RPMI7951 (cell line): ENCODE results near the gene AGAP1. TPM values are rescaled to one million over a fixed set of nuclear protein-coding genes. Genes with fewer than 3 reads are reported as not detected.

Source experiments
- DNase-seq: peaks from one replicate; pipeline ENCODE4 v3.0.0-alpha.2; 2012; ENCODE audit warnings: low read depth
- total RNA-seq: library from RNA; depleted of rRNA; stranded (reverse); fragments of >200 nt; shearing (Covaris generic); gene quantifications from 2 replicates; pipeline ENCODE4 v1.2.3, GENCODE V29; 2014

Gene AGAP1
- total RNA-seq, 1 experiment from 2014 or later: 5.4 TPM

GRCh38 chr2:235707411-235708096 is 213.7 kb downstream of the AGAP1 start:
- DNase-seq: no peak

DNA sequence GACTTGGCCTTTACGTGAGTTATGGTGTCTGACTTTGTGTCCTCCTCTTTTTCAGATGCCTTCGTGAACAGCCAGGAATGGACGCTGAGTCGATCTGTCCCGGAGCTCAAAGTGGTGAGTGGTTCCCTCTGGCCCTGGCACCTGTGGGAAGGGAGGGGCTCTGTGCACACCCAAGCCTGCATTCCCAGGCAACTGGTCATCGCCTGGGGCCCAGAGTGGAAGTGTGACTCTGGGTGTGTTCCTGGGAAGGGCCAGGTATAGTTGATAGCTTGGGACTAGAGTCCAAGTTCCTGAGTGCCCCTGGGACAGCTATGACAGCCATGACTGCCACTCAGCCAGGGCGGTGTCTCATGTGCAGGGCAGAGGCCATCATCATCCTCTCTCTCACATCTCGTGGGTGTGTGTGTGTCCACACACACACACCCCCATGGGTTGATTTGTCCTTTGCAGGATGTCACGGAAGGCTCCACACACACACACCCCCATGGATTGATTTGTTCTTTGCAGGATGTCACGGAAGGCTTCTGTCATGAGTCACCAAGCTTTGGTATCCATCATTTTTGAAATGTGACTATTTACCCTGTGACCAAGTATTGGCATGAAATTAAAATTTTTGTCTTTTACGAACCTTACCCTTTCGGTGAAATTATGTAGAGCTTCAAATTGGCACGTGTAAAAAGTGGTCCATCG is 215.4 kb downstream of the AGAP1 start:
- peak; percentile 60 for DNase-seq

- no peak for DNase-seq
Observed at GRCh38 chr2:235709969-235710879, 216.4 kb downstream of the AGAP1 start.

DNA sequence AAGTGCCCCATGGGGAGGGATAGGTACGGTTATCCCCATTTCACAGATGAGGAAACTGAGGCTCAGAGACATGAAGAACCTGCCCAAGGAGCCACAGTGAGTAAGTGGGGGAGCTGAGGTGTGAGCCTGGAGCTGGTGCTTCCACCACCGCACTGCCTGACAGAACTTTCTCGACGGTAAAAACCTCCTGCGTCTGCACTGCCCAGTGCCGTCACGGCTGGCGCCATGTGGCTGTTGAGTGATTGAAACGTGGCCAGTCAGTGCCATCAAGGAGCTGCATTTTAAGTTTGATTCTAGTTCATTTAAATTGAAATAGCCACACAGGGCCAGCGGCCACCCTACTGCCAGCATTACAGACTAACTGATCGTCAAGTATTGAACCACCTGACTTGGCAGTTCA is 217.1 kb downstream of the AGAP1 start:
- no peak for DNase-seq

DNA sequence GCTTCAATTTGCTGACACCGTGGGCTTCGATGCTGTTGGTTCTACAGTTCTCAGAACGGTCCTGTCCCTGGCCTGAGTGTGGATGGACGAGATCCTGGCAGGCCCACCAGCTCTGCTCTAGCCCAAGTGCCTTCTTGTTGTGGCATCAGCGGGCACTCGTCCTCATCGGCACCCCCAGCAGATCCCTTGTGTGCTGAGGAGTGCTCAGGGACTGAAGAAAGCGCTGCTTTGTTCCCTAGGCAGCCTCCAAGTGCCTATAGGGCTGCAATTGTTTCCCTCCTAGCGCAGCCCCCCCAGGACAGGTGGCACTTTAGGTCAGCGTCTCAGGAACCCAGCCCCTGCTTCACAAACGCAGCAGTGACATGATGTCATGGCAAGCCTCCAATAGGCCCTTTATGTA is 217.7 kb downstream of the AGAP1 start:
- no peak for DNase-seq

GRCh38 chr2:235712176-235712575 is 218.3 kb downstream of the AGAP1 start:
- no peak for DNase-seq

- DNase-seq: no peak
Observed at GRCh38 chr2:235713189-235713588, 219.3 kb downstream of the AGAP1 start.

DNA sequence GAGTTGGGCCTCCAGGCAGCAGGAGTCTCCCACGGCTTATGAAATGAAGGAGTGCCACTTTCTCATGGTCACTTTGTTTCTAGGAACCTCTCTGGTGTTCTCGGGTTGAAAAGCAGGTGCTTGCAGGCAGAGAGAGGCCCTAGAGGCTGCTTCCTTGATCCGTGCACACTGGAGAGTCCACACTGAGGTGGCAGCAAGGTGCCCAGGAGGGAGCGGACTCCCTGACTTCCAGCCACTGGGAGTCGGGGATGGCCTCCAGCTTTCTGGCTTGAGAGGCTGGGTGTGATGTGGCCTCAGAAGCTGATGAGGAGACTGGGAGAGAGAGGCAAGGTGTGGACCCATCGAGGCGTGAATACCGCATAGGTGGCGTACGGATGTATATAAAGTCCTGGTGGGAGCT is 221.8 kb downstream of the AGAP1 start:
- DNase-seq: no peak

- peak; percentile 8 for DNase-seq
Observed at GRCh38 chr2:235716875-235717496, 223.1 kb downstream of the AGAP1 start.

DNA sequence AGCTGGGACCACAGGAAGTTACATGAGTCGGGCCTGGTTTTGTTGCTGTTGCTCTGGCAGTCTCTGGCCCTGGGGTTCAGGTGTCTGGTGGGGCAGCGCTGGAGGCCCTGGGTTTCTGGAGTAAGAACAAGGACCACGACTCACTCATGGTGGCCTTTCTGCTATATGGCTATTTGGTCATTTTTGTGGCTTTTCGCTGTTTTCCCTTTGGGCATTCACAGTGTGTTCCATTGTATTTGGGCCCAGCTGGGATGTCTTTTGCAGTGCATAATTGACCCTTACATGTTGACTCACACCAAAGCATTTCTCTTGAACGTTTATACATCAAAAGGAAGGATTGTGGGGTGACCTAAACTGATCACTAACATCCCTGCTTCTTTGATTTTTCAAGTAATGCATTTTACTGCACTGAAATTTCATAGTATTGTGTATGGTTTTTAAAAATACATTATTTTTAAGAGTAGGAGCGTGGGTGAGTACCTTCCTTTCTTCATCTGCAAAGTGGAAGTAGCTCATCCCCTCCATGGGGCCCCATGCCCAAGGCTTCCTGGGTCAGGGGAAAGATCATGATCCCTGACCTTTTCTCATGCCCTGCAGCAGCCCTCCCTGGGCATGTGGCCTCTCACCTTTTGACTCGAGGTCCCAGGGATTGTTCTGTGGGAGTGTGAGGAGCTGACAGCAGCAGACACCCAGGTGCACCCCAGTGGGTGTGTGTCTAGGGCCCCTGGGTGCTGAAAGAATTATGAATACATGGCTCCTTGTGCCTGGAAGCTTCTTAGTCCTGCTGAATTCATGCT is 225.5 kb downstream of the AGAP1 start:
- DNase-seq: peak; percentile 63

DNA sequence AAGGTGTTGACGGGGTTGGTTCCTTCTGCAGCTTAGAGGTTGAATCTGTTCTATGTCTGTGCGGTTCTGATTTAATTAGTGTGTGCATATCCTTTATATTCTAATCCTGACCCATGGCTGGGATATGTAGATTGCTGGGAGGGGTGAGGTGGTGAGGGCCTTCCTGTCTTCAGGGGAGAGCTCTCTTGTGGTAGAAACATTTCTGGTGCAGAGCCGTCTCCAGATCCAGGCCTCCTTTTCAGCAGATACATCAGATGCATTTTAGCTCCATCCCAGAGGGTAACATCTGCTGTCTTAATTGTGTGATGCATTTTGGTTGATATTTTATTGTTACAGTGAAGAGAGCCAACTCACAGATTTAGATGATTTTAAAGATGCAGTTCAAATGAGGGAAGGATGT is 227.8 kb downstream of the AGAP1 start:
- DNase-seq: no peak

- no peak for DNase-seq
Observed at GRCh38 chr2:235722869-235723268, 229.0 kb downstream of the AGAP1 start.

DNA sequence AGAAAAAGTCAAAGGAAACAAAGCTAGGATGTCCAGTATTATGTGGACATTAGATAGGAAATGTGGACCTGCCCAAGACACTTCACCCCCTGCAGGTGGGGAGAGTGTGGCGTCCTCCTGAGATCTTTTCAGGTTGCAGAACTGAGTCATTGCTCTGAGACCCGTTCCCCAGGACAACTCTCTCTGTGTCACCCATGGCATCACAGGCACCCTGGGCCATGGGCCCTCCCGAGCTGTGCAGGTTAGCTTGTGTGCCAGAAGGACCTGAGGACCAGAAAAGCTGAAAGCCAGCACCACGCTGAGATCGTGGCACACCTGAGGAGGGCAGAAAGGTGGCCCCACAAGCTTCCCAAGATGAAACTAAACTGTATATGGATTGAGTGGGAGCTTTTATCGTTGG is 229.5 kb downstream of the AGAP1 start:
- no peak for DNase-seq

DNA sequence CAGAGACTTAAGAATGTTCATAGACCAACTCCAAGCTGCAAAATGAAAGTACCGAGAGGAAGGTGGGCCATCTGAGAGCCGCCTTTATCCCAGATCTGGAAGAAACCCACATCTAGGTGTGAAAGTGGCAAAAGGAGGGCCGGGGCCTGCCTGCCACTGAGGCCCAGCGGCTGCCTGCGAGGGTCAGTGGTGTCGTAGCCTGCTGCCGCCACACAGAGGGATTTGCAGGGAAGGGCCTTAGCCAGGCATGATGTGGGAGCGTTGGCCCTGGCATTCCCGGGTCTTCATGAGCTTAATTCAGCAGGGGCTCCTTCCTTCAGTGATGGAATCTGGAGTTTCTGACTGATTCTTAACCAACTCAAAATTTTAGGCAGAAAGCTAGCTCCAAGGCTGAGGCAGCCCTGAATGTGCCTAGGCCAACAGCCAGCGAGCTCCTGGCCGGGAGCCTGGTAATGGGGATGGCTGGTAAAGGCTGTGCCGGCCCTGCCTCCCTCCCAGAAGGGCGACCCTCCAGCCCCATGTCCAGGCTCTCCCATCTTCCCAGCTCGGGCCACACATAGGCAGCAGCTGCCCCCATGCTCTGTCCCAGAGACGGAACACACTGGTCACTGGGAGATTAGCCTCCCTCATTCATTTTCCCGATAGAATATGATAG is 230.1 kb downstream of the AGAP1 start:
- no peak for DNase-seq

GRCh38 chr2:235725016-235725489 is 231.2 kb downstream of the AGAP1 start:
- DNase-seq: no peak

DNA sequence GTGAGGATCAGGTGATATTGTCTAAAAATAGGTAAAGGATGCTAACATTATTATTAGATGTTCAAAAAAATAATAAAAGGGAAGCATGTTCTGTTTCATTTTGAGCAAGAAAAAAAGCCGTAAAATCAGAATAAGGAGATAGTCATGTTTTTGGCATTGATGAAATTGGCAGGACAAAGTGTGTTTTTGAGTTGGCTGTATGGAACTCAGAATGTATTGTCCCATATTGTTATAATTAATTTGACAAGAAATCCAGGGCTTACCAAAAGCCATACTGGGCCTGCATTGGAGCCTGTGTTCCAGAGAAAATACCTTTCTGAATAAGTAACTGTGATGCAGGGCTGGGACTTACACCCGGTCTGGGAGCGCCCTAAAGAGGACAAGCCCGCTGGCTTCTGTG is 232.0 kb downstream of the AGAP1 start:
- no peak for DNase-seq

GRCh38 chr2:235726554-235726953 is 232.7 kb downstream of the AGAP1 start:
- no peak for DNase-seq

- DNase-seq: no peak
Observed at GRCh38 chr2:235727174-235727573, 233.3 kb downstream of the AGAP1 start.

DNA sequence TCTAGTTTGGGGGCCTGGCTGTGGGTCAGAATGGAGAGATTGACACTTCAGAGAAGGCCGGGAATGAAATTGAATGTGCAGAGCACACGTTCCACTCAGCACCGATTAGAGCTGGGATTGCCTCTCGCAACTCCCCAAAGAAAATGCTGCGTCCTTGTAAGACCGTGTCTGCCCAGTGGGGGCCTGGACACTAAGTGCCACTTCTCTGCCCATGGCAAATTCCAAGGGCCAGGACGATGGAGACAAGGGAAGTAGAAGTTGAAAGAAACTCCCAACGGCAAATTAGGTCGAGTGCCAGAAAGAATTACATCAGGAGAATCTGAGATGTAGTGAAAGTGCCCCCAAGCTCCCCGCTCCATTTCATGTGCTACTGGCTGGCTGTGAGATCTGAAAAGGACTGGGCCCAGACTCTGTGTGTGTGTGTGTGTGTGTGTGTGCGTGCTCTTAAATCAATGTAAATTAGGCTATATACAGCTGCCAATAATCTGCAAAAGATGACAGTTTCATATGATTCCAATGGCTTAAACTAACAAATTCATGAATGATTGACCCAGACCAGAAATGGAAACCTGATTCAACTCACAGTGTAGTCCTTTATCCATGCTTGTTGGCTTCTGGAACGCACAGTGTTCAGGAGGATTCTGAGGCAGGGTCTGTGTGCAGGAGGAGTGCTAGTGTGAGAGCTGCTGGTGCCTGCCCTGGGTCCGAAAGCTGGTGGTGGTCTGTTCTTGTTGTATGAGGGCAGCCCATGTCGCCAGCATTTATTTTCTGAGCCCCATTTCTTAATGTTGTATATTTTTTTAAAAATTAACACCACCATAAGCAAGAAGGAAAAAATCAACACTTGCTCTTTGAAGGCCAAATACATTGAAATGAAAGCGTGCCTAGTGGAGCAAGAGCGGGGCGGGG is 234.3 kb downstream of the AGAP1 start:
- DNase-seq: no peak
